ENCODE results near the gene HS3ST6. TPM values are rescaled to one million over a fixed set of nuclear protein-coding genes. Genes with fewer than 3 reads are reported as not detected.

Gene HS3ST6
- total RNA-seq, 4 donors from 2014 or later: not detected

DNA sequence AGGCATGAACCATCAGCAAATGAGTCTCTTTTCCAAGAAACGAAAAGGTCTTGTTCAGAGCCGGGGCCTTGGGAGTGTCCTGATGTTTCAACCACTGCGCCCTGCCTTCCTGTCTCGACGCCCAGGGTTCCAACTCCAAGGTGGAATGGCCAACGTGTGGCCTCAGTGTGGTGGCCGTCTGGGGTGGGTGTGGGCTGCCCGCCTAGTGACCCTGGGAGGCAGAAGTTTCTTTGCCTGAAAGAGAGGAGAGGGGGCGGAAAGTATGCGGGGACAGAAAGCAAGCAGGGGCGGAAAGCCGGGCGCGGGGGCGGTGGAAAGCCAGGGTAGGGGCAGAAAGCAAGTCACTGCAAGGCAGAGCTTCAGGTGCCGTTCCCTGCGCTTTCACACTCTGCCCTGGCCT lies 20.7 kb upstream of the HS3ST6 start:
- DNase-seq: no peak
- Histone ChIP-seq H3K4me3 (no peak overlapping the region), H3K36me3 (peaks cover 0 to 32% (median 0%) of the 10 kb centered on the region in 3 donors), H3K27ac (no peak overlapping the region), H3K4me1 (peaks cover 5 to 37% (median 15%) of the 10 kb centered on the region in 4 donors), H3K9me3 (no peaks in the 10 kb centered on the region), H3K27me3 (no peaks in the 10 kb centered on the region)
- TF ChIP-seq, protein P1, sequence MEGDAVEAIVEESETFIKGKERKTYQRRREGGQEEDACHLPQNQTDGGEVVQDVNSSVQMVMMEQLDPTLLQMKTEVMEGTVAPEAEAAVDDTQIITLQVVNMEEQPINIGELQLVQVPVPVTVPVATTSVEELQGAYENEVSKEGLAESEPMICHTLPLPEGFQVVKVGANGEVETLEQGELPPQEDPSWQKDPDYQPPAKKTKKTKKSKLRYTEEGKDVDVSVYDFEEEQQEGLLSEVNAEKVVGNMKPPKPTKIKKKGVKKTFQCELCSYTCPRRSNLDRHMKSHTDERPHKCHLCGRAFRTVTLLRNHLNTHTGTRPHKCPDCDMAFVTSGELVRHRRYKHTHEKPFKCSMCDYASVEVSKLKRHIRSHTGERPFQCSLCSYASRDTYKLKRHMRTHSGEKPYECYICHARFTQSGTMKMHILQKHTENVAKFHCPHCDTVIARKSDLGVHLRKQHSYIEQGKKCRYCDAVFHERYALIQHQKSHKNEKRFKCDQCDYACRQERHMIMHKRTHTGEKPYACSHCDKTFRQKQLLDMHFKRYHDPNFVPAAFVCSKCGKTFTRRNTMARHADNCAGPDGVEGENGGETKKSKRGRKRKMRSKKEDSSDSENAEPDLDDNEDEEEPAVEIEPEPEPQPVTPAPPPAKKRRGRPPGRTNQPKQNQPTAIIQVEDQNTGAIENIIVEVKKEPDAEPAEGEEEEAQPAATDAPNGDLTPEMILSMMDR (IDR thresholded peaks at IDR 0.05): no peak
- TF ChIP-seq POLR2A (IDR thresholded peaks at IDR 0.05): no peak

DNA sequence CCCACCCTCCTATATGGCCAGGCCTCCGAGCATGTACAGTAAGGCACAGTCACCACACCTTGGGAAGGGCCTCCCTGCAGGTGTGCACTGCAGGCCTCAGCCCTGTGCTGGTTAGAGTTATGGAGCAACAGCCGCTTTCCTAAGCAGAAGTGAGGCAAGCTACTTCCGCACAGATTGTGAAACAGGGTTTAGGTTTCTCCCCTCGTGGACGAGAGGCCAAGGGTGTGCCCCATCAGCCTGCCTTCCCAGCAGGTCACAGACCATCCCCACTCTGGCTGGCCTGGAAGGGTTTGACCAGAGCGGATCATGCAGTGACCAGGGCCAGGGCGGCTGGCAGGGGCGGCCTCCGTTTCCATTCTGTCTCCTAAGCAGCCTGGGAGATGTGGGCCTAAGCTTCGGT lies 20.1 kb upstream of the HS3ST6 start:
- Histone ChIP-seq H3K27me3 (no peaks in the 10 kb centered on the region), H3K27ac (no peak overlapping the region), H3K4me3 (no peak overlapping the region), H3K4me1 (peaks cover 5 to 33% (median 15%) of the 10 kb centered on the region in 4 donors), H3K36me3 (peaks cover 0 to 32% (median 0%) of the 10 kb centered on the region in 3 donors), H3K9me3 (no peaks in the 10 kb centered on the region)
- no peak for DNase-seq
- TF ChIP-seq, protein P1 (IDR thresholded peaks at IDR 0.05): no peak
- TF ChIP-seq POLR2A (IDR thresholded peaks at IDR 0.05): no peak

DNA sequence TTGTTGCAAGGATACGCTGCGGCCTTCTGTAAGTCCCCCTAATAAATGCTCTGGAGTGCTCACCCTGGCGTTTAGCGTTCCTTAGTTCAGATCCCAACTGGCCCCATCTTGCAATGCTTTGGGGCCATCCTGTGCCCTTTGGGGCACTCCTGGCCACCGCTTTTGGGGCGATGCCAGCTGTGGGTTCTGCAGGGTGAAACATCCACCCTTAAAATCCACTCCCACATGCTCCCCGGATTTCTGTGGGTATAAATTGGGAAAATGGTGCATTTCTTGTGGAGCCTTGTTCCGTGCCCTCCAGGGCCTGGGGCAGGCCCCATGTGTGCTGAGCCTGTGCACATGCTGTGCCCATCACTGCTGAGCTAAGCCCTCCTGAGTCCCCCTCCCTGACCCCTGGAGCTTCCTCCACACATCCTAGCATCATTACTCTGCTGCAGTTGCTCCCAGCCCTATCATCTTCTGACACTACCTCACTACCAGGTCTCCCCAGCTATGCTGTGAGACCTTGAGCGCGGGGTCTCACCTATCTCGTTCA lies 18.8 kb upstream of the HS3ST6 start:
- Histone ChIP-seq H3K4me1 (peaks cover 4 to 27% (median 10%) of the 10 kb centered on the region in 4 donors), H3K9me3 (no peaks in the 10 kb centered on the region), H3K4me3 (no peak overlapping the region), H3K36me3 (peaks cover 0 to 32% (median 0%) of the 10 kb centered on the region in 3 donors), H3K27me3 (no peaks in the 10 kb centered on the region), H3K27ac (no peak overlapping the region)
- DNase-seq: no peak
- TF ChIP-seq, protein P1 (IDR thresholded peaks at IDR 0.05): no peak

DNA sequence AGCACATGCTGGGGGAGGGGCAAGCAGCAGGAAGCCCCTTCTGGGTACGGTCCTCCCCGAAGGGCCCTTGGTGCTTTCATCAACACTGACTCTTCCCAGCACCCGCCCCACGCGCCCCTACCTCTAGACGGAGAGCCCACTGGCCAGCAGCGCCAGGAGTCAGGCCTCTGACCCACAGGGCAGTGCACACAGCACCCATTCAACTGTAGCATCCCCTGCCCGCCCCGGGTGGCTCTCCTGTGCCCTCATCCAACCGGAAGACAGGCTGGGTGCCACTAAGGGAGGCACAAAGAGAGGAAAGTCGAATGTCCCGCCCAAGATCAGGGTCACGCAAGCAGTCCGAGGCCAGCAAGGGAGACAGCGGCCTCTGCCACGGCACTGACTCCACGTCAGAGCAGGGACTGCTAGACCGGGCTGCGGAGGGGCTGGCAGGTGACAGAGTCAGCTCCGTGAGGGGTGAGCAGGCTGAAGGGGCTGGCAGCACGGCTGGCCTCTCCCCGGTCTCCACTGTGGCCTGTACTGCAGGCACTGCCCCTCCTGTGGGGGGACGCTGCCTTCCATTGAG lies 15.0 kb upstream of the HS3ST6 start:
- TF ChIP-seq, protein P1 (IDR thresholded peaks at IDR 0.05): no peak
- no peak for TF ChIP-seq POLR2A (IDR thresholded peaks at IDR 0.05)
- Histone ChIP-seq H3K4me3 (no peak overlapping the region), H3K27ac (no peak overlapping the region), H3K36me3 (peaks cover 0 to 7% (median 0%) of the 10 kb centered on the region in 3 donors), H3K9me3 (no peaks in the 10 kb centered on the region), H3K4me1 (peaks cover 0 to 14% (median 5%) of the 10 kb centered on the region in 4 donors), H3K27me3 (no peaks in the 10 kb centered on the region)
- DNase-seq: peak in 1 of 3 donors; percentile 47

DNA sequence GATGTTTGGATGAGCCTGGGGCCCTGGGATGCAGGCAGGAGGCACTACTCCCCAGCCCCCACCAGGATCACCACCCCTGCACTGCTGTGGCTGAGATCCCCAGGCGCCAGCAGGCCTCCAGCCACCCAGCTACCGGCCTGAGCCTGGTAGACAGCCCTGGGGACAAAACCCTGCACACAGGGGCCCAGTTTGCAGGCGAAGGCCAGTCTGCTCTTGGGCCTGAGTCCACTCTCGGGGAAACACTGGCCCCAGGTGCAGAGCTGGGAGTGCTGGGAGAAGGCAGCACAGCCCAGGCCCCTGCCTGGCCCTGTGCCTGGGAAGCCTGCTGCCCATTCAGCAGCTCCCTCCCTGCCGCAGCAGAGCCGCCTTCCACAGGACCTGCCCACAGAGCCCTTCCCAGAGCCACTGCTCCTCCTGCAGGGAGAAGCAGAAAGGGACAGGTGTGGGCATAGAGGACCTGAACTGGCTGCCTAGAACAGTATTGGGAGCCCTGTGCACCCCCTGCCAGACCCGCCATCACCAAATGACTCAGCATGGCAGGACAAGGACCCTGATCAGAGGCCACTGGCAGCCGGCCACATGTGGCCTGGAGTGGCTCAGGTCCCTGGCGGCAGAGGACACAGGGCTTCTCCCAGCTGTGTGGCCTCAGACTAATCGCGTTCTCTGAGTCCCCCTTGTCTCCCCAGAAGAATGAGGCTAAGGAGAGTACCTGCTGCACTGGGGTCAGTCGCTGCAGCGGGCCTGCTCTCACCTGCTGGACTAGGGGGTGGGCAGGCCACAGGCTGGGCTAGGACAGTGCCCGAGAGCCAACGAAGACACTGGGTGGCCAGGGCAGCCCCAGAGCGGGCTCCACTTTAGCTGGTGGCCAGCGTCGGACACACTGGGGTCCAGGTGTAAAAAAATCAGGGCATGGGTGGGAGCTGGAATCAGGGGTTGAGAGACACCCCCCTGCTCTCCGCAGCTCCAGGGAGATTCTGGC lies 14.1 kb upstream of the HS3ST6 start:
- DNase-seq: peak in 2 of 3 donors; percentile 62 to 67

More for the DNA sequence above, 14.1 kb upstream of the HS3ST6 start:
- no peak overlapping the region for H3K27ac ChIP-seq
- TF ChIP-seq POLR2A (IDR thresholded peaks at IDR 0.05): no peak
- TF ChIP-seq, protein P1 (IDR thresholded peaks at IDR 0.05): peak in 3 of 6 experiments; percentile 47 to 60 (median 51)
- H3K9me3 ChIP-seq: no peaks in the 10 kb centered on the region
- H3K4me3 ChIP-seq: no peak overlapping the region
- H3K36me3 ChIP-seq: no peaks in the 10 kb centered on the region
- H3K4me1 ChIP-seq: peaks cover 0 to 14% (median 5%) of the 10 kb centered on the region in 4 donors
- no peaks in the 10 kb centered on the region for H3K27me3 ChIP-seq

Measured in Peyer's patch (tissue), 4 donors.